ENCODE results near the gene FHOD3.

Gene FHOD3

GRCh38 chr18:36602620-36603019 is 305.1 kb downstream of the FHOD3 start:
- TF ChIP-seq, protein P1, sequence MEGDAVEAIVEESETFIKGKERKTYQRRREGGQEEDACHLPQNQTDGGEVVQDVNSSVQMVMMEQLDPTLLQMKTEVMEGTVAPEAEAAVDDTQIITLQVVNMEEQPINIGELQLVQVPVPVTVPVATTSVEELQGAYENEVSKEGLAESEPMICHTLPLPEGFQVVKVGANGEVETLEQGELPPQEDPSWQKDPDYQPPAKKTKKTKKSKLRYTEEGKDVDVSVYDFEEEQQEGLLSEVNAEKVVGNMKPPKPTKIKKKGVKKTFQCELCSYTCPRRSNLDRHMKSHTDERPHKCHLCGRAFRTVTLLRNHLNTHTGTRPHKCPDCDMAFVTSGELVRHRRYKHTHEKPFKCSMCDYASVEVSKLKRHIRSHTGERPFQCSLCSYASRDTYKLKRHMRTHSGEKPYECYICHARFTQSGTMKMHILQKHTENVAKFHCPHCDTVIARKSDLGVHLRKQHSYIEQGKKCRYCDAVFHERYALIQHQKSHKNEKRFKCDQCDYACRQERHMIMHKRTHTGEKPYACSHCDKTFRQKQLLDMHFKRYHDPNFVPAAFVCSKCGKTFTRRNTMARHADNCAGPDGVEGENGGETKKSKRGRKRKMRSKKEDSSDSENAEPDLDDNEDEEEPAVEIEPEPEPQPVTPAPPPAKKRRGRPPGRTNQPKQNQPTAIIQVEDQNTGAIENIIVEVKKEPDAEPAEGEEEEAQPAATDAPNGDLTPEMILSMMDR (IDR thresholded peaks at IDR 0.05; ENCODE audit: low read depth, low read length, missing control alignments): no peak
- in situ Hi-C loops (cut with HindIII; ENCODE audit: low pct_ligation_motif_present, low sequenced_read_pairs): no loop called here
- no peaks in the 10 kb centered on the region for H3K27me3 ChIP-seq (replicated peaks)
- DNase-seq: no peak
- no peaks in the 10 kb centered on the region for H3K36me3 ChIP-seq (replicated peaks)
- H3K27ac ChIP-seq: peak overlapping the region; percentile 6
- no peak overlapping the region for H3K4me3 ChIP-seq (ENCODE audit: low read depth, low read length)

GRCh38 chr18:36608107-36608506 is 310.6 kb downstream of the FHOD3 start:
- Histone ChIP-seq H3K4me3 (ENCODE audit: low read depth, low read length) (no peak overlapping the region), H3K27me3 (replicated peaks) (no peaks in the 10 kb centered on the region), H3K27ac (no peak overlapping the region), H3K36me3 (replicated peaks) (no peaks in the 10 kb centered on the region)
- TF ChIP-seq, protein P1 (IDR thresholded peaks at IDR 0.05; ENCODE audit: low read depth, low read length, missing control alignments): no peak
- DNase-seq: no peak
- in situ Hi-C loops (cut with HindIII; ENCODE audit: low pct_ligation_motif_present, low sequenced_read_pairs): no loop called here

DNA sequence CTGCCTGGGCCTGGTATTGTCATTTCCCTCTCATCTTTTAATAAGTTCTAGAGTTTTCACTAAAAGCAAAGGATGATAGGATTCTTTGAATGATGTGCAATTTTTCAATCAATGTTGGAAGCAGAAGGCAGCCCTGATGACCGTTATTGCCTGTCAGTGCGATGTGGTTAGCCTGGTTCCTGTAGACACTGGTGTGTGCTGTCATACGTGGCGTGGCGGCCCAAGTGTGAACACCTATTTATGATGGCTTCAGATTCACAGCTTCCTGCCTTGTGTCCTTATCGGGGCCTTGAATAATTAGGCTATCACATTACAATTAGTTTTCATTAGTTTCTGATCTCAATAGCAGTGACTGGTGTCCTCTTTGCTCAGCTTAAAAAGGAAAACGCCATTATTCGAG is 312.7 kb downstream of the FHOD3 start:
- in situ Hi-C loops (cut with HindIII; ENCODE audit: low pct_ligation_motif_present, low sequenced_read_pairs): no loop called here
- Histone ChIP-seq H3K27ac (no peak overlapping the region), H3K27me3 (replicated peaks) (no peaks in the 10 kb centered on the region), H3K36me3 (replicated peaks) (no peaks in the 10 kb centered on the region), H3K4me3 (ENCODE audit: low read depth, low read length) (no peak overlapping the region)
- DNase-seq: no peak
- TF ChIP-seq, protein P1 (IDR thresholded peaks at IDR 0.05; ENCODE audit: low read depth, low read length, missing control alignments): no peak

DNA sequence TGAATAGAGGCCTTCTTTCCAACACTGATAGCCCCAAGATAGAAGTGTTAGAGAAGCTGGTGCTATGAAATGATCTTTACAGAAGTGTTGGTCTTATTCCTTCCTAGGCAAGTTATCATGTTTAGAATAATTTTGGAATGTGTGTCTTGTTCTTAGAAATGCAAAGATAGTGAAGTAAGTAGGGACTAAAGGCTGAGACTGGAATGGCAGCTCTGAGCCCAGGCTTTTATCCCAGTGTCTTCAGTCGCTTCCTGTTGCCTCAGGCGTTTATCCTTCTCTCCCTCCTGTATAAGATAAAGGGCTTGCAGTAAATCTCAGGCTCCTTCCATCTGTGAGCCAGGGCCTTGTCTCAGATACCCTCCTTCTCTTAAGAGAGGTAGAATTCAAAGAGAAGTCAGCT is 313.1 kb downstream of the FHOD3 start:
- Histone ChIP-seq H3K4me3 (ENCODE audit: low read depth, low read length) (no peak overlapping the region), H3K27me3 (replicated peaks) (no peaks in the 10 kb centered on the region), H3K27ac (no peak overlapping the region), H3K36me3 (replicated peaks) (no peaks in the 10 kb centered on the region)
- no peak for DNase-seq
- TF ChIP-seq, protein P1 (IDR thresholded peaks at IDR 0.05; ENCODE audit: low read depth, low read length, missing control alignments): no peak
- in situ Hi-C loops (cut with HindIII; ENCODE audit: low pct_ligation_motif_present, low sequenced_read_pairs): no loop called here

DNA sequence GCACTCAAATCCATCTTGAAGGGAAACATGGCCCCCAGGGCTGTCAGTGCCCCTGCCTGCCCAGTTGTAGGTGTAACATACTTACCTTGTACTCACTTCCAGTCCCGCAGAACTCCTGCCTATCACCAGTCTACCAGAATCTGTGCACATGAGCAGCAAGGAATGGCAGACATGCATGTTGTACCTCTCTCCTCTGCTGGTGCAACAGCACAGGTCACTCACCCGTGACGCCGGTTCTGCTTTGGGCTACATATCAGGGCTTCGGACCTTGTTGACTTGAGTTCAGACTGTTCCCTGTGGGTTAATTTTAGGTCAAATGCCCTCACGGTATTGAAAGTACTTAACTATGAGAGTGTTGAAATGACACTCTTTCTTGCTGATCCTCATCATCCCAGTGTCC is 315.6 kb downstream of the FHOD3 start:
- TF ChIP-seq, protein P1 (IDR thresholded peaks at IDR 0.05; ENCODE audit: low read depth, low read length, missing control alignments): no peak
- Histone ChIP-seq H3K36me3 (replicated peaks) (no peaks in the 10 kb centered on the region), H3K27me3 (replicated peaks) (no peaks in the 10 kb centered on the region), H3K27ac (no peak overlapping the region), H3K4me3 (ENCODE audit: low read depth, low read length) (no peak overlapping the region)
- in situ Hi-C loops (cut with HindIII; ENCODE audit: low pct_ligation_motif_present, low sequenced_read_pairs): no loop called here
- no peak for DNase-seq

- Histone ChIP-seq H3K27ac (no peak overlapping the region), H3K27me3 (replicated peaks) (no peaks in the 10 kb centered on the region), H3K4me3 (ENCODE audit: low read depth, low read length) (no peak overlapping the region), H3K36me3 (replicated peaks) (no peaks in the 10 kb centered on the region)
- DNase-seq: no peak
- TF ChIP-seq, protein P1 (IDR thresholded peaks at IDR 0.05; ENCODE audit: low read depth, low read length, missing control alignments): no peak
- in situ Hi-C loops (cut with HindIII; ENCODE audit: low pct_ligation_motif_present, low sequenced_read_pairs): no loop called here
Observed at GRCh38 chr18:36613810-36614209, 316.3 kb downstream of the FHOD3 start.

Data from brain microvascular endothelial cell (primary cell).